Erythroblast (primary cell): ENCODE data around the gene GPR107.

ENCODE experiments used
- GATA1 ChIP-seq: IDR thresholded peaks from 2 replicates; pipeline ENCODE4 v1.6.1; 2011; ENCODE audit warnings: low read depth, mild to moderate bottlenecking, control low read depth, low read length, moderate library complexity
- POLR2A ChIP-seq: IDR thresholded peaks from 2 replicates; pipeline ENCODE4 v1.6.1; 2011; ENCODE audit warnings: mild to moderate bottlenecking, low read length

GRCh38 chr9:130181678-130182380 is 128.1 kb downstream of the GPR107 start:
- TF ChIP-seq POLR2A (peak; percentile 31), GATA1 (no peak)
